DOHH2 (cell line): ENCODE results near the gene AMER3.

Experiments used
- H3F3A ChIP-seq: fragments of 200-600 bp; sonication (generic), shearing (Covaris generic); 2 replicates; pipeline ENCODE4 v1.6.0; 2016; ENCODE audit warnings: antibody characterized with exemption, mild to moderate bottlenecking; ENCODE audit not compliant: control insufficient read depth, insufficient read depth
- H3K27ac ChIP-seq: fragments of 200-600 bp; sonication (generic); 2 replicates; pipeline ENCODE4 v1.5.1; 2014; ENCODE audit warnings: low read depth, mild to moderate bottlenecking, low read length, moderate library complexity
- H3K27me3 ChIP-seq: fragments of 200-600 bp; sonication (generic); 2 replicates; pipeline ENCODE4 v1.6.1; 2014; ENCODE audit warnings: mild to moderate bottlenecking, low read length, mixed read lengths; ENCODE audit not compliant: control insufficient read depth
- H3K36me3 ChIP-seq: fragments of 200-600 bp; sonication (generic); 2 replicates; pipeline ENCODE4 v1.6.1; 2014; ENCODE audit warnings: mild to moderate bottlenecking, low read length, moderate library complexity, mixed read lengths; ENCODE audit not compliant: control insufficient read depth
- H3K4me1 ChIP-seq: fragments of 200-600 bp; sonication (generic); 2 replicates; pipeline ENCODE4 v1.6.1; 2014; ENCODE audit warnings: mild to moderate bottlenecking, low read length, mixed read lengths; ENCODE audit not compliant: control insufficient read depth
- H3K4me2 ChIP-seq: fragments of 200-600 bp; sonication (generic); 2 replicates; pipeline ENCODE4 v1.6.0; 2014; ENCODE audit warnings: mild to moderate bottlenecking, low read length, moderate library complexity
- H3K4me3 ChIP-seq: fragments of 200-600 bp; sonication (generic); 2 replicates; pipeline ENCODE4 v1.5.1; 2014; ENCODE audit warnings: mild to moderate bottlenecking, low read length, mixed read lengths
- H3K79me2 ChIP-seq: fragments of 200-600 bp; sonication (generic); 2 replicates; pipeline ENCODE4 v1.6.1; 2014; ENCODE audit warnings: mild to moderate bottlenecking, low read length, mixed read lengths; ENCODE audit not compliant: control insufficient read depth
- H3K9me2 ChIP-seq: fragments of 200-600 bp; sonication (generic); replicated peaks from 2 replicates; pipeline ENCODE4 v1.6.1; 2014; ENCODE audit warnings: mild to moderate bottlenecking, low read length, mixed read lengths; ENCODE audit not compliant: control insufficient read depth
- H3K9me3 ChIP-seq: fragments of 200-600 bp; sonication (generic); 2 replicates; pipeline ENCODE4 v1.6.1; 2014; ENCODE audit warnings: antibody characterized with exemption, low read length, mixed read lengths; ENCODE audit not compliant: control insufficient read depth, insufficient read depth
- H4K20me1 ChIP-seq: fragments of 200-600 bp; sonication (generic); 2 replicates; pipeline ENCODE4 v1.6.0; 2014; ENCODE audit warnings: low read depth, mild to moderate bottlenecking, antibody characterized with exemption, low read length, moderate library complexity; ENCODE audit not compliant: control insufficient read depth, insufficient read depth
- CTCF ChIP-seq: fragments of 200-600 bp; sonication (generic); IDR thresholded peaks from one replicate; pipeline ENCODE4 v1.5.1; 2014; ENCODE audit warnings: antibody characterized with exemption, mild to moderate bottlenecking, low read depth, low read length; ENCODE audit not compliant: poor library complexity, severe bottlenecking
- EZH2phosphoT487 ChIP-seq: fragments of 200-600 bp; sonication (generic); IDR thresholded peaks from 2 replicates; pipeline ENCODE4 v1.6.1; 2017; ENCODE audit warnings: borderline replicate concordance, mild to moderate bottlenecking, antibody characterized with exemption, low read length, moderate library complexity, mixed read lengths

Gene AMER3

DNA sequence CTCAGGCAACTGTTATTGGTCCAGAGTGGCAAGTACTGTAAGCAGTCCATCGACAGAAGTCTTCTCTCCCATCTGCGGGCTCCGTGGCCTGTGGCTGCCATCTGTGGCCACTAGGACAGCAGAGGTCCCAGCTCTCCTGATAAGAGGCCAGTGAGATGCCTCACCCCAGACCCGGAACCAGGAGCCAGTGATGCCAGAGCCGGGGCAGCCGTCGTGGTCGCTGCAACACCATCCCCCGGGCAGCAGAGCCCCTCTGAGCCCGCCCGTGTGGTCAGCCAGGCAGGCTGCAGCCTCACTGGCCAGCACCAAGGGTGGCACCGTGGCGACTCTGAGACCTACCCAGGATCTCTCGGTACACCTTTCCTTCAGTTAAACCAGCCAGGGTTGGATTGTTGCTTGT is 17.7 kb upstream of the AMER3 start:
- no peak overlapping the region for H3K27ac ChIP-seq

GRCh38 chr2:130740671-130741070 is 14.7 kb upstream of the AMER3 start:
- no peak overlapping the region for H3K4me2 ChIP-seq
- H3K9me3 ChIP-seq = no peaks in the 10 kb centered on the region
- H3K79me2 ChIP-seq = no peaks in the 10 kb centered on the region
- no peaks in the 10 kb centered on the region for H4K20me1 ChIP-seq
- no peak for TF ChIP-seq CTCF
- no peak for TF ChIP-seq EZH2phosphoT487
- H3F3A ChIP-seq = no peaks in the 10 kb centered on the region
- H3K27me3 ChIP-seq = no peaks in the 10 kb centered on the region
- H3K9me2 ChIP-seq = no peaks in the 10 kb centered on the region
- no peak overlapping the region for H3K4me3 ChIP-seq
- no peaks in the 10 kb centered on the region for H3K4me1 ChIP-seq
- no peak overlapping the region for H3K27ac ChIP-seq
- no peaks in the 10 kb centered on the region for H3K36me3 ChIP-seq

More for the DNA sequence above, 17.7 kb upstream of the AMER3 start:
- no peaks in the 10 kb centered on the region for H3K36me3 ChIP-seq
- H3K4me2 ChIP-seq = no peak overlapping the region
- no peak overlapping the region for H3K4me3 ChIP-seq
- no peaks in the 10 kb centered on the region for H3K27me3 ChIP-seq
- H4K20me1 ChIP-seq = no peaks in the 10 kb centered on the region
- H3K79me2 ChIP-seq = no peaks in the 10 kb centered on the region
- no peaks in the 10 kb centered on the region for H3F3A ChIP-seq
- TF ChIP-seq EZH2phosphoT487 = no peak
- TF ChIP-seq CTCF = no peak
- no peaks in the 10 kb centered on the region for H3K9me2 ChIP-seq
- no peaks in the 10 kb centered on the region for H3K9me3 ChIP-seq
- H3K4me1 ChIP-seq = no peaks in the 10 kb centered on the region

GRCh38 chr2:130743278-130743677 is 12.1 kb upstream of the AMER3 start:
- H3K79me2 ChIP-seq = no peaks in the 10 kb centered on the region
- no peaks in the 10 kb centered on the region for H3K4me1 ChIP-seq
- no peak overlapping the region for H3K27ac ChIP-seq
- H3K9me2 ChIP-seq = no peaks in the 10 kb centered on the region
- no peak for TF ChIP-seq EZH2phosphoT487
- H3K9me3 ChIP-seq = no peaks in the 10 kb centered on the region
- no peaks in the 10 kb centered on the region for H3F3A ChIP-seq
- no peaks in the 10 kb centered on the region for H4K20me1 ChIP-seq
- H3K4me3 ChIP-seq = no peak overlapping the region
- no peaks in the 10 kb centered on the region for H3K36me3 ChIP-seq
- H3K4me2 ChIP-seq = no peak overlapping the region
- no peaks in the 10 kb centered on the region for H3K27me3 ChIP-seq

GRCh38 chr2:130744287-130745117 is 10.8 kb upstream of the AMER3 start:
- Histone ChIP-seq H3F3A (no peaks in the 10 kb centered on the region), H3K4me1 (no peaks in the 10 kb centered on the region), H3K27ac (no peak overlapping the region), H3K79me2 (no peaks in the 10 kb centered on the region), H3K9me3 (no peaks in the 10 kb centered on the region), H3K4me3 (no peak overlapping the region), H3K4me2 (no peak overlapping the region), H3K27me3 (no peaks in the 10 kb centered on the region), H3K9me2 (no peaks in the 10 kb centered on the region), H3K36me3 (no peaks in the 10 kb centered on the region), H4K20me1 (no peaks in the 10 kb centered on the region)
- TF ChIP-seq CTCF (no peak), EZH2phosphoT487 (no peak)
